Loucy (cell line): ENCODE measurements around the gene DLGAP1.

Experiments
- EZH2phosphoT487 ChIP-seq: fragments of 200-600 bp; IDR thresholded peaks from 2 replicates; pipeline ENCODE4 v1.6.1; 2018; ENCODE audit warnings: antibody characterized with exemption, mild to moderate bottlenecking, moderate library complexity, borderline replicate concordance
- TF ChIP-seq, protein P1 (sequence below): fragments of 200-600 bp; sonication (generic); conservative IDR thresholded peaks from 2 replicates; pipeline ENCODE4 v1.5.1; 2014; ENCODE audit warnings: mild to moderate bottlenecking, antibody characterized with exemption, low read length

- TF ChIP-seq, protein P1, sequence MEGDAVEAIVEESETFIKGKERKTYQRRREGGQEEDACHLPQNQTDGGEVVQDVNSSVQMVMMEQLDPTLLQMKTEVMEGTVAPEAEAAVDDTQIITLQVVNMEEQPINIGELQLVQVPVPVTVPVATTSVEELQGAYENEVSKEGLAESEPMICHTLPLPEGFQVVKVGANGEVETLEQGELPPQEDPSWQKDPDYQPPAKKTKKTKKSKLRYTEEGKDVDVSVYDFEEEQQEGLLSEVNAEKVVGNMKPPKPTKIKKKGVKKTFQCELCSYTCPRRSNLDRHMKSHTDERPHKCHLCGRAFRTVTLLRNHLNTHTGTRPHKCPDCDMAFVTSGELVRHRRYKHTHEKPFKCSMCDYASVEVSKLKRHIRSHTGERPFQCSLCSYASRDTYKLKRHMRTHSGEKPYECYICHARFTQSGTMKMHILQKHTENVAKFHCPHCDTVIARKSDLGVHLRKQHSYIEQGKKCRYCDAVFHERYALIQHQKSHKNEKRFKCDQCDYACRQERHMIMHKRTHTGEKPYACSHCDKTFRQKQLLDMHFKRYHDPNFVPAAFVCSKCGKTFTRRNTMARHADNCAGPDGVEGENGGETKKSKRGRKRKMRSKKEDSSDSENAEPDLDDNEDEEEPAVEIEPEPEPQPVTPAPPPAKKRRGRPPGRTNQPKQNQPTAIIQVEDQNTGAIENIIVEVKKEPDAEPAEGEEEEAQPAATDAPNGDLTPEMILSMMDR: no peak
- TF ChIP-seq EZH2phosphoT487: no peak
Measured at GRCh38 chr18:4333043-4333442, 122.1 kb downstream of the DLGAP1 start.
